Endothelial cell (in vitro differentiated cells): Measurements from ENCODE around the gene RASSF8. TPM values are rescaled to one million over a fixed set of nuclear protein-coding genes. Genes with fewer than 3 reads are reported as not detected.

Experiments used
- DNase-seq: peaks from one replicate; pipeline ENCODE4 v3.0.0; 2021; ENCODE audit warnings: low spot score
- H3K27ac Mint-ChIP-seq: one replicate; pipeline ENCODE4 v1.8.0; 2021; ENCODE audit warnings: mixed read lengths, inconsistent platforms; ENCODE audit not compliant: unreplicated experiment
- H3K27me3 Mint-ChIP-seq: one replicate; pipeline ENCODE4 v1.8.0; 2021; ENCODE audit warnings: mild to moderate bottlenecking, moderate library complexity, mixed read lengths, inconsistent platforms; ENCODE audit not compliant: unreplicated experiment
- H3K36me3 Mint-ChIP-seq: one replicate; pipeline ENCODE4 v1.8.0; 2021; ENCODE audit warnings: mild to moderate bottlenecking, low read depth, mixed read lengths, inconsistent platforms; ENCODE audit not compliant: unreplicated experiment
- H3K4me1 Mint-ChIP-seq: one replicate; pipeline ENCODE4 v1.8.0; 2021; ENCODE audit warnings: mild to moderate bottlenecking, mixed read lengths, inconsistent platforms; ENCODE audit not compliant: unreplicated experiment
- H3K4me3 Mint-ChIP-seq: one replicate; pipeline ENCODE4 v1.8.0; 2021; ENCODE audit warnings: mild to moderate bottlenecking, mixed read lengths, inconsistent platforms; ENCODE audit not compliant: unreplicated experiment
- H3K9me3 Mint-ChIP-seq: one replicate; pipeline ENCODE4 v1.8.0; 2021; ENCODE audit warnings: mixed read lengths, inconsistent platforms; ENCODE audit not compliant: unreplicated experiment
- CTCF ChIP-seq: fragments of 200-600 bp; sonication (generic); IDR thresholded peaks from one replicate; pipeline ENCODE4 v1.5.0; 2021; ENCODE audit warnings: antibody characterized with exemption; ENCODE audit not compliant: unreplicated experiment
- total RNA-seq: library from RNA; stranded (reverse); fragmentation: NEBNext Ultra II Directional; extraction: Animal tissue kit (Norgen Biotek cat#: 25700); gene quantifications from one replicate; pipeline ENCODE4 v1.2.1, GENCODE V29; 2021; ENCODE audit not compliant: unreplicated experiment

The RASSF8 gene
- total RNA-seq, 1 donor from 2014 or later: 87.2 TPM

GRCh38 chr12:25929142-25929541 lies 29.3 kb upstream of the RASSF8 start:
- no peak for TF ChIP-seq CTCF
- Mint-ChIP-seq H3K27ac (no peak overlapping the region), H3K9me3 (no peaks in the 10 kb centered on the region), H3K27me3 (peaks cover 1% of the 10 kb centered on the region), H3K36me3 (no peaks in the 10 kb centered on the region), H3K4me1 (peaks cover 5% of the 10 kb centered on the region), H3K4me3 (no peak overlapping the region)
- no peak for DNase-seq

- TF ChIP-seq CTCF: no peak
- Mint-ChIP-seq H3K27me3 (peaks cover 1% of the 10 kb centered on the region), H3K36me3 (no peaks in the 10 kb centered on the region), H3K27ac (no peak overlapping the region), H3K4me3 (no peak overlapping the region), H3K9me3 (no peaks in the 10 kb centered on the region), H3K4me1 (no peaks in the 10 kb centered on the region)
- no peak for DNase-seq
These were observed 25.5 kb upstream of the RASSF8 start for GRCh38 chr12:25932971-25933370.

GRCh38 chr12:25934456-25934855 lies 24.0 kb upstream of the RASSF8 start:
- Mint-ChIP-seq H3K9me3 (no peaks in the 10 kb centered on the region), H3K4me1 (no peaks in the 10 kb centered on the region), H3K4me3 (no peak overlapping the region), H3K36me3 (no peaks in the 10 kb centered on the region), H3K27ac (no peak overlapping the region), H3K27me3 (peaks cover 1% of the 10 kb centered on the region)
- no peak for TF ChIP-seq CTCF
- no peak for DNase-seq

DNA sequence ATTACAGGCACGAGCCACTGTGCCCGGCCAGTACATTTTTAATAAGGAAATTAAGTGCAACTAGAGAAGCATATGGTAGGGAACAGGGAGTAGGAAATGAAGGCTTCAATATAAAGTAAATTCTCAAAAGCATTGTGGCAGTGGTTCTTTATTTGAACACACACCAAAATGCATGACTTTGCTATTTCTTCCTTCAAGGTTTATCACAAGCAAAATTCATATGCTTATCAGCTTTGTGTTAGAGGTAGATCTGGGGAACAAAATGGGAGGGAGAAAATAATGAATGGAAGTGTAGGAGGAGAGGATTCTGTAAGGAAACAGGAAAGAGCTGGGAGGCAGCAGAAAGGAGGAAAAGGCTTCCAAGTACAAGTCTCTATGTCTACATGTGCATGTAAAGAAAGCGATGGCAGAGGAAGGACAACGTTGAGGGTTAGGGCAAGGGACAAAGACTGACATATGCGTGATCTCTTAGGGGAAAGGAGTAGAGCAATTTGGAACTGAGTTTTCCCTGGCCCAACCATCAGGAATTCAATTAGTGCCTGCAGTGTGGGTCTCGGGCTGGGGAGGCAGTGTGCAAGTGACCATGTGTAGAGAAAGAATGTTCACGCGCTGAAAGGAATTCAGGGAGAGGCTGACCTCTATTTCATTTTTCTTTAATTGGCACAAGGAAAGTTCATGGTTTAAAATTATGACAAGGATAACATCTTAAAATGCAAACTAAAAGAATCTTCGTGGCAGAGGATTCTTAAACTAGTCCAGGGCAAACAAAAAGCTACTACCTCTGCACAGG lies 22.9 kb upstream of the RASSF8 start:
- no peak for DNase-seq
- Mint-ChIP-seq H3K27me3 (peaks cover 1% of the 10 kb centered on the region), H3K27ac (no peak overlapping the region), H3K4me1 (peaks cover 4% of the 10 kb centered on the region), H3K4me3 (no peak overlapping the region), H3K9me3 (no peaks in the 10 kb centered on the region), H3K36me3 (no peaks in the 10 kb centered on the region)
- TF ChIP-seq CTCF: no peak

- H3K4me1 Mint-ChIP-seq: peaks cover 4% of the 10 kb centered on the region
- H3K36me3 Mint-ChIP-seq: no peaks in the 10 kb centered on the region
- no peak overlapping the region for H3K4me3 Mint-ChIP-seq
- H3K9me3 Mint-ChIP-seq: no peaks in the 10 kb centered on the region
- H3K27me3 Mint-ChIP-seq: peaks cover 4% of the 10 kb centered on the region
- no peak for DNase-seq
- no peak for TF ChIP-seq CTCF
- no peak overlapping the region for H3K27ac Mint-ChIP-seq
These were observed 21.4 kb upstream of the RASSF8 start for GRCh38 chr12:25937096-25937495.
